Spleen (tissue), 11 donors: ENCODE data around the gene C8G. TPM values are rescaled to one million over a fixed set of nuclear protein-coding genes. Genes with fewer than 3 reads are reported as not detected.

Experiments used
- DNase-seq: peaks from one replicate; pipeline ENCODE4 v3.0.0-alpha.2; 2020
- H3K27ac ChIP-seq, 8 donors: fragments of 200-600 bp; sonication (generic) in 7 of 8; 1 replicate in 4 of 8; 2 replicates in 4 of 8; pipeline versions ENCODE4 v1.5.0 to v1.8.0; 2016 to 2021; ENCODE audit warnings: inconsistent platforms in 4 of 8, mild to moderate bottlenecking in 4 of 8, moderate library complexity in 1 of 8
- H3K27me3 ChIP-seq, 7 donors: fragments of 200-600 bp; sonication (generic) in 6 of 7; replicated peaks in 1 of 7; 1 replicate in 4 of 7; 2 replicates in 3 of 7; pipeline versions ENCODE4 v1.5.0 to v1.8.0; 2016 to 2021; ENCODE audit warnings: inconsistent platforms in 3 of 7, mild to moderate bottlenecking in 1 of 7
- H3K36me3 ChIP-seq, 6 donors: fragments of 200-600 bp; sonication (generic) in 5 of 6; 1 replicate in 4 of 6; 2 replicates in 2 of 6; pipeline versions ENCODE4 v1.5.0 to v1.8.0; 2016 to 2021; ENCODE audit warnings: inconsistent platforms in 2 of 6
- H3K4me1 ChIP-seq, 6 donors: fragments of 200-600 bp; sonication (generic) in 5 of 6; 1 replicate in 3 of 6; 2 replicates in 3 of 6; pipeline versions ENCODE4 v1.5.0 to v1.8.0; 2016 to 2021; ENCODE audit warnings: inconsistent platforms in 3 of 6
- H3K4me3 ChIP-seq, 8 donors: fragments of 200-600 bp; sonication (generic) in 7 of 8; 1 replicate in 4 of 8; 2 replicates in 4 of 8; pipeline versions ENCODE4 v1.5.0 to v1.8.0; 2016 to 2021; ENCODE audit warnings: inconsistent platforms in 4 of 8, mild to moderate bottlenecking in 4 of 8, moderate library complexity in 2 of 8
- H3K9me3 ChIP-seq, 8 donors: fragments of 200-600 bp; sonication (generic) in 7 of 8; 1 replicate in 4 of 8; 2 replicates in 4 of 8; pipeline versions ENCODE4 v1.5.0 to v1.8.0; 2016 to 2021; ENCODE audit warnings: inconsistent platforms in 4 of 8
- CTCF ChIP-seq, 11 experiments: fragments of 200-600 bp in 7 of 11; fragments of 450-650 bp in 4 of 11; sonication (generic) in 4 of 11; IDR thresholded peaks in 8 of 11; conservative IDR thresholded peaks in 3 of 11; 1 replicate in 7 of 11; 2 replicates in 4 of 11; pipeline versions ENCODE4 v1.4.0 to v1.8.0; 2016 to 2021; ENCODE audit warnings: antibody characterized with exemption in 11 of 11, inconsistent platforms in 4 of 11, mild to moderate bottlenecking in 1 of 11
- POLR2A ChIP-seq, 3 donors: fragments of 450-650 bp; IDR thresholded peaks; one replicate each; pipeline ENCODE4 v1.5.1; 2017; ENCODE audit warnings: antibody characterized with exemption in 3 of 3, mild to moderate bottlenecking in 1 of 3
- POLR2AphosphoS5 ChIP-seq, 3 donors: sonication (generic); formaldehyde crosslinking; IDR thresholded peaks; one replicate each; pipeline ENCODE4 v1.5.1; 2017; ENCODE audit warnings: antibody characterized with exemption in 3 of 3
- WGBS, 5 donors: extraction: QIAGEN DNeasy Blood & Tissue Kit in 3 of 5; methylation state at CpG; one replicate each; pipeline versions ENCODE4 v1.1.5 to v1.1.7; 2013 to 2018; 5-methylcytosine and 5-hydroxymethylcytosine counted together
- intact Hi-C: fragments of 100-400 bp; cut with DNase I; formaldehyde crosslinking; loops from one replicate; pipeline ENCODE4 v1.15.0; 2023; ENCODE audit warnings: low total_unique reads
- polyA plus RNA-seq, 3 donors: library from polyadenylated mRNA; stranded (reverse); fragments of 200-250 nt; gene quantifications; one replicate each; pipeline ENCODE4 v1.2.1, GENCODE V29; 2013
- total RNA-seq, 7 donors: library from RNA; depleted of rRNA in 3 of 7; stranded (reverse); fragments of >200 nt in 3 of 7; fragmentation: NEBNext Ultra II Directional in 4 of 7; extraction: Animal tissue kit (Norgen Biotek cat#: 25700) in 4 of 7; gene quantifications; one replicate each; pipeline versions ENCODE4 v1.1.0 to v1.2.1, GENCODE V29; 2016 to 2021
- donor health status: healthy with polysubstance abuse.
- donor health status: DM: no; HTN: no; CAD: no; lungs with moderate emphysema.
- donor health status: DM: no; HTN: no; CAD: no.
- donor health status: Bipolar disorder and iron deficiency.
- donor health status: healthy.
- donor health status: DM: no; HTN: no; CAD: no.
- donor health status: DM: yes; HTN: yes; CAD: no.

The C8G gene
- total and polyA plus RNA-seq, 10 donors: 2.3 to 7.4 (median 3.7) TPM; not detected in 1

- WGBS, 5 donors: 87 to 93% (median 89%) methylated on average over 21 of the region's 21 CpGs
- no peaks in the 10 kb centered on the region for H3K9me3 ChIP-seq
- H3K36me3 ChIP-seq: peaks cover 0 to 98% (median 75%) of the 10 kb centered on the region in 6 donors
- peak overlapping the region in 1 of 8 donors; percentile 4 for H3K27ac ChIP-seq
- peaks cover 0 to 45% (median 5%) of the 10 kb centered on the region in 6 donors for H3K4me1 ChIP-seq
- TF ChIP-seq POLR2A (IDR thresholded peaks at IDR 0.05) (no peak), POLR2AphosphoS5 (IDR thresholded peaks at IDR 0.05) (no peak)
- H3K4me3 ChIP-seq: no peak overlapping the region
- DNase-seq: no peak
- no peaks in the 10 kb centered on the region for H3K27me3 ChIP-seq
- intact Hi-C loops: no loop called here
Observed at GRCh38 chr9:136915632-136916329, 29.3 kb upstream of the C8G start.

GRCh38 chr9:136916330-136917184 lies 28.5 kb upstream of the C8G start:
- no peak for DNase-seq

GRCh38 chr9:136917902-136918301 lies 27.1 kb upstream of the C8G start:
- Histone ChIP-seq H3K36me3 (peaks cover 0 to 100% (median 77%) of the 10 kb centered on the region in 6 donors), H3K27ac (peak overlapping the region in 3 of 8 donors; percentile 48 to 65 (median 56)), H3K4me1 (peaks cover 0 to 33% (median 5%) of the 10 kb centered on the region in 6 donors), H3K27me3 (no peaks in the 10 kb centered on the region), H3K9me3 (no peaks in the 10 kb centered on the region), H3K4me3 (no peak overlapping the region)
- no peak for DNase-seq
- no peak for TF ChIP-seq POLR2AphosphoS5 (IDR thresholded peaks at IDR 0.05)
- no peak for TF ChIP-seq CTCF (IDR thresholded peaks at IDR 0.05 in 8 of 11, conservative IDR thresholded peaks at IDR 0.05 in 3 of 11)
- no peak for TF ChIP-seq POLR2A (IDR thresholded peaks at IDR 0.05)
- WGBS, 5 donors: 63 to 88% (median 83%) methylated on average over 11 of the region's 11 CpGs
- intact Hi-C loops: no loop called here

More at GRCh38 chr9:136916330-136917184, 28.5 kb upstream of the C8G start:
- intact Hi-C loops: no loop called here
- no peak overlapping the region for H3K4me3 ChIP-seq
- H3K9me3 ChIP-seq: no peaks in the 10 kb centered on the region
- peaks cover 0 to 98% (median 80%) of the 10 kb centered on the region in 6 donors for H3K36me3 ChIP-seq
- 91 to 95% (median 93%) methylated on average over 30 to 32 of the region's 32 CpGs for WGBS, 5 donors
- H3K27ac ChIP-seq: peak overlapping the region in 1 of 8 donors; percentile 65
- no peaks in the 10 kb centered on the region for H3K27me3 ChIP-seq
- H3K4me1 ChIP-seq: peaks cover 0 to 42% (median 5%) of the 10 kb centered on the region in 6 donors
- no peak for TF ChIP-seq CTCF (IDR thresholded peaks at IDR 0.05 in 8 of 11, conservative IDR thresholded peaks at IDR 0.05 in 3 of 11)
- TF ChIP-seq POLR2AphosphoS5 (IDR thresholded peaks at IDR 0.05): no peak
- TF ChIP-seq POLR2A (IDR thresholded peaks at IDR 0.05): no peak

GRCh38 chr9:136920069-136920468 lies 25.0 kb upstream of the C8G start:
- Histone ChIP-seq H3K27ac (no peak overlapping the region), H3K9me3 (no peaks in the 10 kb centered on the region), H3K4me3 (no peak overlapping the region), H3K36me3 (peaks cover 0 to 100% (median 79%) of the 10 kb centered on the region in 6 donors), H3K4me1 (peaks cover 0 to 19% (median 4%) of the 10 kb centered on the region in 6 donors), H3K27me3 (no peaks in the 10 kb centered on the region)
- WGBS, 5 donors: 97 to 99% (median 98%) methylated on average over 11 to 15 of the region's 15 CpGs
- intact Hi-C loops: no loop called here
- TF ChIP-seq POLR2AphosphoS5 (IDR thresholded peaks at IDR 0.05) (peak in 1 of 3 donors; percentile 11), POLR2A (IDR thresholded peaks at IDR 0.05) (no peak), CTCF (IDR thresholded peaks at IDR 0.05 in 8 of 11, conservative IDR thresholded peaks at IDR 0.05 in 3 of 11) (no peak)
- no peak for DNase-seq
